GM10847 (cell line): Measurements from ENCODE around the gene KLHL36.

Experiments used
- POLR2A ChIP-seq: IDR thresholded peaks from 2 replicates; pipeline ENCODE4 v1.6.1; 2011; ENCODE audit not compliant: insufficient read length; ENCODE audit errors: extremely low read depth

KLHL36 gene

GRCh38 chr16:84611041-84611440 is 37.3 kb upstream of the KLHL36 start:
- no peak for TF ChIP-seq POLR2A

GRCh38 chr16:84612686-84613085 is 35.6 kb upstream of the KLHL36 start:
- TF ChIP-seq POLR2A = no peak

DNA sequence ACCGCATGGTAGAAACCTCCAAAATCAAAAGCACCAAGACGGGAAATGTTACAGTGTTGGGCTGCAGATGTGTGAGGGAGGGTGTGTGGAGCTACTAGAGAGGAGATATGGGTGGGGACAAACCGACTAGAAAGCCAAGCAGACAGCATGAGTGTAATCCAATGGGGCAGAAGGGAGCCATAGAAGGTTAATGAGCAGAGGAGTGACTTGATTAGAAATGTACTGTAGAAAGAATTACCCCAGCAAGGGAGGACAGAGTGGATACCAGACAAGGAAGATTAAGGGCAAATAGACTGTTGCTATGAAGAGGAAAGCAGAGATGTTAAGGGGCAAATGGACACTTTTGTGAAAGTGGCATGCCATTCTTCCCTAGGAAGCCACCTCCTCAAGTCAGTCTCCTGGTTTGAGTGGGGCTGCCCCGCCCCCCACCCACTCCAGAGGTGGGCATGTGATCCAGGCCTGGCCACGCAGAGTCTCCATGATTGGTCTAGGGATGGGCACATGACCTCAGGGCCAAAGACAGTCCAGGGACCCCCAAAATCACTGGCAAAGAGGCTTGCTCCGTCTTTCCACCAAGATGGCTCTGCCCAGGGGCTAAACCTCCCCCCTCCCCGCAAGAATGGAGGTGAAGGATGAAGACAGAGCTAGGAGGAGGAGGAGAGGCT is 34.8 kb upstream of the KLHL36 start:
- TF ChIP-seq POLR2A = no peak

GRCh38 chr16:84614073-84614459 is 34.2 kb upstream of the KLHL36 start:
- TF ChIP-seq POLR2A = no peak

DNA sequence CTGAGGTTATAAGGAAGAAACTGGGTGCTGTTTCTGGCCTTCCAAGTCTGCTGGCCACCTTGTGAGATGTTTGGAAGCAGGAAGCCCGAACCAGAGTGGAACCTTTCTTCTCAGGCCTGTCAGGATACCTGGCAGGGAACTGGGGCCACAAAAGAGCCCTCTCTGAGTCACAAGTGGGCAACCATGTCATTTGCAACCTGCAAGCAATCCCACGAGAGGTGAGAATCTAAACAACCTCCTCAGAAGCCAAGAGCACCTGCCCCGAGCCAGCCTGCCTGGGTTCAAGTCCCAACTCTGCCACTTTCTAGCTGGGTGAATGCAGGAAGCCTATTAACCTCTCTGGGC is 33.7 kb upstream of the KLHL36 start:
- TF ChIP-seq POLR2A = no peak

DNA sequence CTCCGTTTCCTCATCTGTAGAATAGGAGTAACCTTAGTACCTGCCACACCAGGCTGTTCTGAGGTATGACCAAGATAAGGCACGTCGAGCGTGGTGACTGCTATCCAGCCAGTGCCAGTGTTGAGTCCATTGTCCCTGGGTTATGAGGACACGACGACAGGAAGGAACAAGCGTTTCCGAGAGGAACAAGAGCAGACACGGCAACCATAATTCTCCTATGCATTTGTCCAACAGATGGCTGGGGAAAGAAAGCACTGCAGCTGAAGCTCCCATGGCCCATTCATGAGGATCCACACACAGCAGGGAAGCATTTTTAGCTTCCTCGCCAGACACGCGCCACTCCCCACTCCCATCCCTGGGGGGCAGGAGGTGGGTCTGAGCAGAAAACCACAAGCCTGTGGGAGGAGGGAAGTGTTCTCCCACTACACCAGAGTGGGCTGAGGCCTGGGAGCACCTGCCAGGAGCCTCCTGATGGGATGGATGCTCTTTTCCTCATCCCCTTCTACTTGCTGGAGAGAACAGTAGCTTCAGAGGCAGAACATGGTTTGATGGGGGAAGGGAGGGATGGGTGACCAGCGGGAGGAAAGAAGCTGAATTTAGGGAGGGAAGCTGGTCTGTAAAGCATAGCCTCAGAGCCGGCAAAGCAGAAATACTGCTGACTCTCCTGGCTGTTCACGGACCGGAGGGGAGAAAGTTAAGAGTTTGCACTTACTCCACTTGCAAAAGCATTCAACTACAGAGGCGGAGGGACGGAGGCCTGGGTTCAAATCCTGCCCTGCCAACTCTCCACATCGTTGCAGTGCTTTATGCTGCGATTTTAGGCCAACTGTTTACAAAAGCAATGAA is 33.1 kb upstream of the KLHL36 start:
- TF ChIP-seq POLR2A = no peak

DNA sequence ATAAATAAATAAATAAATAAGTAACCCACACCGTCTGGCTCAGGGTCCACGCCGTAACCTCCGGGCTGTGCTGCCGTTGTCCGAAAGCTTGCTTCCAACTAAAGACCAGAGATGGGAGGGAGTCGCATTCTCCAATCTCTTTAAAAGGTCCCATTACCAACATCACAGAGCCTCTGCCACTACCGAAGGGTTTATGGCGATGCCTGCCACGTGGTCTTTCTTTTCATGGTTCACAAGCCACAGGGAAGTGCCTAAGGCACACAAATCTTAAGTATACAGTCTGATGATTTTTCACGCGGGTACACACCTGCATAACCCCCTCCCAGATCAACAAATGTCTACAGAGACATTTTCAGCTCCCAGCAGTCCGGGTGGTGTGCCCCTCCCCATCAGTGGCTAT is 31.8 kb upstream of the KLHL36 start:
- no peak for TF ChIP-seq POLR2A

- TF ChIP-seq POLR2A = no peak
Observed at GRCh38 chr16:84617041-84617790, 31.1 kb upstream of the KLHL36 start.

- peak; percentile 85 for TF ChIP-seq POLR2A
Observed at GRCh38 chr16:84617791-84618580, 30.3 kb upstream of the KLHL36 start, which contains the start of gene COTL1. Gene COTL1, minus strand, starts transcription at chr16:84618078. Its CDS starts 164 bp downstream, at chr16:84617914.

- no peak for TF ChIP-seq POLR2A
Observed at GRCh38 chr16:84618581-84619460, 29.5 kb upstream of the KLHL36 start.

GRCh38 chr16:84625556-84625955 is 22.8 kb upstream of the KLHL36 start:
- TF ChIP-seq POLR2A = no peak

- TF ChIP-seq POLR2A = no peak
Observed at GRCh38 chr16:84628226-84628731, 20.0 kb upstream of the KLHL36 start.

DNA sequence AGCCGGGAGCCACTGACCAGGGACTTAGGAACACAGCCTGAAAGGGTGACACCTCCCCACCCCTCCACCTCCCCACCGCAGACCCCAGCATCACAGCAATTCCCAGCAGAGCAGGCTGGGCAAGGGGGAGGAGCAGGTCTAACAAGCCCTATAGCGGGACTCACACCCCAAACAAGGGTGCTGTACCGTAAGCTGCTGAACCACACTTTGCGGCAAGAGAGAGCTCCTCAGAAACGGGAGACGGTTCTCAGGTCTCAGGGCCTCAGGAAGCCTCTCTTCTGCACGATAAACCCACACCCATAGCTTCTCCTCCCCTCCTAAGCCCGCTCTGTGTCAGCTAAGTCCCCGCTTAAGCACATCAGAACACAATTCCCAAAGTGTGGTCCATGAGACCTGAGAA is 18.7 kb upstream of the KLHL36 start:
- TF ChIP-seq POLR2A = no peak

DNA sequence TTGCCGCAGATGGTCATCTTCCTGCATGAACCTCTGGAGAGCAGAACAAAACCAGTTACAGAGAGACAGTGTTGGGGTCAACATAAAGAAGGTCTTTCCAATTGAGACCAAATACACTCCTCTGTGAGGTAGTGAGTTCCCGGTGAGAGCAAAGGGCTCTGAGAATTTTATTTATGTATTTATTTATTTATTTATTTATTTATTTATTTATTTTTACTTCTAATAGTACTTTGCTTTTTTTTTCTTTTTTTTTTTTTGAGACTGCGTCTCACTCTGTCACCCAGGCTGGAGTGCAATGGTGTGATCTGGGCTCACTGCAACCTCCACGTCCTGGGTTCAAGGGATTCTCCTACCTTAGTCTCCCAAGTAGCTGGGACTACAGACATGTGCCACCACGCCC is 18.3 kb upstream of the KLHL36 start:
- no peak for TF ChIP-seq POLR2A
